NCI-H2081 treated with DMSO at 0.1 percent for 48 hours (cell line): ENCODE results near the gene LEKR1.
"Not testable (repeated sequence)": the region's sequence is repeated elsewhere in the genome, so short reads cannot be mapped to it uniquely, and the experiment has no call there.

Experiments
- DNase-seq: peaks from one replicate; lab custom pipeline; 2025; lab: John Stamatoyannopoulos, UW

The LEKR1 gene

GRCh38 chr3:156837115-156837514, 11.0 kb downstream of the LEKR1 start:
- no peak for DNase-seq

GRCh38 chr3:156838035-156838434, 11.9 kb downstream of the LEKR1 start:
- no peak for DNase-seq

GRCh38 chr3:156840826-156841689, 14.9 kb downstream of the LEKR1 start:
- DNase-seq, result no peak

GRCh38 chr3:156843071-156843808, 17.1 kb downstream of the LEKR1 start:
- no peak for DNase-seq

GRCh38 chr3:156847752-156848448, 21.7 kb downstream of the LEKR1 start:
- DNase-seq, result no peak

GRCh38 chr3:156859578-156859977, 33.4 kb downstream of the LEKR1 start:
- no peak for DNase-seq

GRCh38 chr3:156860873-156861272, 34.7 kb downstream of the LEKR1 start:
- no peak for DNase-seq

- DNase-seq, result no peak
Observed at GRCh38 chr3:156862338-156862737, 36.2 kb downstream of the LEKR1 start.

- DNase-seq, result no peak
Observed at GRCh38 chr3:156865732-156866131, 39.6 kb downstream of the LEKR1 start.

GRCh38 chr3:156867174-156867573, 41.0 kb downstream of the LEKR1 start:
- no peak for DNase-seq

- no peak for DNase-seq
Observed at GRCh38 chr3:156867920-156868319, 41.8 kb downstream of the LEKR1 start.

GRCh38 chr3:156873906-156874305, 47.8 kb downstream of the LEKR1 start:
- DNase-seq, result no peak

GRCh38 chr3:156879491-156879890, 53.3 kb downstream of the LEKR1 start:
- DNase-seq, result not testable (repeated sequence)

- DNase-seq, result no peak
Observed at GRCh38 chr3:156885761-156886160, 59.6 kb downstream of the LEKR1 start.

- DNase-seq, result no peak
Observed at GRCh38 chr3:156888176-156888575, 62.0 kb downstream of the LEKR1 start.

GRCh38 chr3:156888576-156888975, 62.4 kb downstream of the LEKR1 start:
- DNase-seq, result no peak

GRCh38 chr3:156892701-156893100, 66.5 kb downstream of the LEKR1 start:
- DNase-seq, result no peak

GRCh38 chr3:156895374-156895773, 69.2 kb downstream of the LEKR1 start:
- DNase-seq, result not testable (repeated sequence)

GRCh38 chr3:156897851-156898250, 71.7 kb downstream of the LEKR1 start:
- not testable (repeated sequence) for DNase-seq

- DNase-seq, result no peak
Observed at GRCh38 chr3:156898296-156898880, 72.2 kb downstream of the LEKR1 start.

GRCh38 chr3:156899951-156900350, 73.8 kb downstream of the LEKR1 start:
- no peak for DNase-seq

GRCh38 chr3:156902916-156903315, 76.8 kb downstream of the LEKR1 start:
- DNase-seq, result no peak
